ENCODE results near the gene PTPN7.

DNA sequence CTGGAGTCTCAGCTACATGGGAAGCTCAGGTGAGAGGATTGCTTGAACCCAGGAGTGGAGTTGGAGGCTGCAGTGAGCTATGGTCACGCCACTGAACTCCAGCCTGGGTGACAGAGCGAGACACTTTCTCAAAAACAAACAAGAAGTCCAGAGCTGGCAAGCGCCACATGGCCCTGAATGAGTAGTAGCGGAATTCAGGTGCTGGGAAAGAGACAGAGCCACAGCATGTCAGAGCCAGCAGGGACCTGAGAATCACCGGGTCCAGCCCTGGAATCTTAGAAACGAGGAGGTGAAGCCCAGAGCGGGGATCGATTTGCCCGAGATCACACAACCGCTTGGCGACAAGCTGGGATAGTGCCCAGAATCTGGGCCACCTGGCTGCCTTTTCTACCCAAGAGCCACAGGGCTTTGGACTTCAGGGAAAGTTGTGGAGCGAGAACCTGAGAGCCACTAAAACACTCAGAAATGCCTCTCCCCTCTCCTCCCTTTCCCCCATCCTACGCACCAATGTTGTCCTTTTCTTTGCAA lies 25.7 kb downstream of the PTPN7 start:
- TF ChIP-seq, protein P1, sequence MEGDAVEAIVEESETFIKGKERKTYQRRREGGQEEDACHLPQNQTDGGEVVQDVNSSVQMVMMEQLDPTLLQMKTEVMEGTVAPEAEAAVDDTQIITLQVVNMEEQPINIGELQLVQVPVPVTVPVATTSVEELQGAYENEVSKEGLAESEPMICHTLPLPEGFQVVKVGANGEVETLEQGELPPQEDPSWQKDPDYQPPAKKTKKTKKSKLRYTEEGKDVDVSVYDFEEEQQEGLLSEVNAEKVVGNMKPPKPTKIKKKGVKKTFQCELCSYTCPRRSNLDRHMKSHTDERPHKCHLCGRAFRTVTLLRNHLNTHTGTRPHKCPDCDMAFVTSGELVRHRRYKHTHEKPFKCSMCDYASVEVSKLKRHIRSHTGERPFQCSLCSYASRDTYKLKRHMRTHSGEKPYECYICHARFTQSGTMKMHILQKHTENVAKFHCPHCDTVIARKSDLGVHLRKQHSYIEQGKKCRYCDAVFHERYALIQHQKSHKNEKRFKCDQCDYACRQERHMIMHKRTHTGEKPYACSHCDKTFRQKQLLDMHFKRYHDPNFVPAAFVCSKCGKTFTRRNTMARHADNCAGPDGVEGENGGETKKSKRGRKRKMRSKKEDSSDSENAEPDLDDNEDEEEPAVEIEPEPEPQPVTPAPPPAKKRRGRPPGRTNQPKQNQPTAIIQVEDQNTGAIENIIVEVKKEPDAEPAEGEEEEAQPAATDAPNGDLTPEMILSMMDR (IDR thresholded peaks at IDR 0.05): no peak
- TF ChIP-seq POLR2A (IDR thresholded peaks at IDR 0.05): no peak

All from Peyer's patch (tissue), 4 donors.